LNCaP clone FGC (cell line): ENCODE results near the gene RARB.

Experiments
- DNase-seq: peaks from one replicate; pipeline ENCODE4 v3.0.0-alpha.2; 2011; ENCODE audit warnings: low read depth
- H3K4me3 ChIP-seq: 2 replicates; pipeline ENCODE4 v1.5.1; 2011; ENCODE audit warnings: mild to moderate bottlenecking, low read depth, low read length, control low read depth
- TF ChIP-seq, protein P1 (sequence below): IDR thresholded peaks from 2 replicates; pipeline ENCODE4 v1.5.1; 2012; ENCODE audit warnings: mild to moderate bottlenecking; ENCODE audit not compliant: control insufficient read depth, insufficient read depth; ENCODE audit errors: extremely low read depth

Gene RARB

GRCh38 chr3:25556447-25556846, 128.4 kb downstream of the RARB start:
- TF ChIP-seq, protein P1, sequence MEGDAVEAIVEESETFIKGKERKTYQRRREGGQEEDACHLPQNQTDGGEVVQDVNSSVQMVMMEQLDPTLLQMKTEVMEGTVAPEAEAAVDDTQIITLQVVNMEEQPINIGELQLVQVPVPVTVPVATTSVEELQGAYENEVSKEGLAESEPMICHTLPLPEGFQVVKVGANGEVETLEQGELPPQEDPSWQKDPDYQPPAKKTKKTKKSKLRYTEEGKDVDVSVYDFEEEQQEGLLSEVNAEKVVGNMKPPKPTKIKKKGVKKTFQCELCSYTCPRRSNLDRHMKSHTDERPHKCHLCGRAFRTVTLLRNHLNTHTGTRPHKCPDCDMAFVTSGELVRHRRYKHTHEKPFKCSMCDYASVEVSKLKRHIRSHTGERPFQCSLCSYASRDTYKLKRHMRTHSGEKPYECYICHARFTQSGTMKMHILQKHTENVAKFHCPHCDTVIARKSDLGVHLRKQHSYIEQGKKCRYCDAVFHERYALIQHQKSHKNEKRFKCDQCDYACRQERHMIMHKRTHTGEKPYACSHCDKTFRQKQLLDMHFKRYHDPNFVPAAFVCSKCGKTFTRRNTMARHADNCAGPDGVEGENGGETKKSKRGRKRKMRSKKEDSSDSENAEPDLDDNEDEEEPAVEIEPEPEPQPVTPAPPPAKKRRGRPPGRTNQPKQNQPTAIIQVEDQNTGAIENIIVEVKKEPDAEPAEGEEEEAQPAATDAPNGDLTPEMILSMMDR: no peak
- no peak overlapping the region for H3K4me3 ChIP-seq
- DNase-seq: no peak

DNA sequence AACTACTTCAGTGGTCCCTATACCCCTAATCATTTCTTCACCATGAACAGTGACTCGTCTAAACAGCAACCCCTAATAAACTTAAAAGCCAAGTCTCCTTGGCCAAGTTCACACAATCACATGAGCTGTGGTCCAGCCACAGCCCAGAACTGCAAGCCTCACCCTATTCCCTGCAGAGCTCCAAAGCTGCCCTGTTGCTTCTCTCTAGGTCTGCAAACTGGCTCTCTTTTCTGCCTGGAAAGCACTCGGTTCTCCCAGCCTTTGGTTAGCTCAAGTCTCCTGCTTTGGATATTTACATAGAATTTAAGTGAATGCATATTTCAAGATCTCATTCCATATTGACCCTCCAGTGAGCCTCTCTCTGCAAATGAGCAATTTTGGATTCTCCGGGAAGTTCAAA, 129.6 kb downstream of the RARB start:
- H3K4me3 ChIP-seq: no peak overlapping the region
- DNase-seq: no peak
- TF ChIP-seq, protein P1: no peak

DNA sequence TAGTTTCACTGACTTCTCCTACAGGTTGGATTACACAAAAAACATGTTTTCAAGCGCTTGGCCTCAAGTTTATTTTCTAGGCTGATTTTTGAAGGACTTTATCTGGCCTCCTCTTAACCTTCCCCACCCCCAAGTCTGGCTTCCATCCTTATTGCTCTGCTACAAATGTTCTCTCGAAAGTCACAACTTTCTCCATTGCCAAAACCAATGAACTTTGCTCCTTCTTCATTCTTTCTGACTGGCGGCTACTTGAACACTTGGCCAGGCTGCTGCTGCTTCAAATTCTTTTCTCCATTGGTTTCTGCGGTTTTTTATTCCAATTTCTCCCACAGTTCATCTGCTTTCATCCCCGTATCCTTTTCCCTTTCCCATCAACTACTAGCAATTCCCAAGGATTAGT, 130.1 kb downstream of the RARB start:
- DNase-seq: no peak
- H3K4me3 ChIP-seq: no peak overlapping the region
- TF ChIP-seq, protein P1: no peak

DNA sequence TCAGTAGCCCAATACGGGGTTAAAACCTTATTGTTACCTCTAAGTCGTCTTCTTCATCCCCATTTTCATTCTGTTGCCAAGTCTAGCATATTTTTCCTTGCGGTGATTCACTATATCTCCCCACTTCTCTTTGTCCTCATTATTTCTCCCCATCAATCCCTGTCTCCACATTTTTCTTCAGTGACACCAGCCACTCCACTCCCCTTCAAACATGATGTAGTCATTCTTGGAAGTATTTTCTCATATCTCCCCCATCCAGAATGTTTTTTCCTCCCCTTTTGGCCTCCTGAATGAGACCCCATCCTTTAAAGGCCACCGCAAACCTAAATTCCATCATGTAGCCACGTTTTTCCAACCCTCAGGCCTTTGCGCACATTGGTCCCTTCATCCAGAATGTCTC, 130.7 kb downstream of the RARB start:
- no peak overlapping the region for H3K4me3 ChIP-seq
- TF ChIP-seq, protein P1: no peak
- no peak for DNase-seq

DNA sequence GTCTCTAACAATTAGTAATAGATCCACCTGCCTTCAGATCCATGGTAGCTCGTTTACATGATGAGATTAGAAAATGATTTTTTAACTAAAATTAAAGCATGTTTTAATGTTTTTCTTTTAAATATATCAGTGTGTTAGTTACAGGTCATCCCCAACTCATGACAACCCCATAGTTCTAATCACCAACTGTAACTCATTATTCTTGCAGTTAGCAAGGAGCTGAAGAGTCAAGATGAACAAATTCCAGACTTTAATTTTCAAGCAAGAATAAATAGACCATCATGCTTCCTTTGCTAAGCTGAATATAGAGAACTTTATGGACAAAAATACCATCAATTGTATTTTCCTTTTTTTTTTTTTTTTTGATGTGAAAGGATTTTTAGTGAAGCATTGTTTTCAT, 135.5 kb downstream of the RARB start:
- DNase-seq: no peak
- TF ChIP-seq, protein P1: no peak
- no peak overlapping the region for H3K4me3 ChIP-seq

DNA sequence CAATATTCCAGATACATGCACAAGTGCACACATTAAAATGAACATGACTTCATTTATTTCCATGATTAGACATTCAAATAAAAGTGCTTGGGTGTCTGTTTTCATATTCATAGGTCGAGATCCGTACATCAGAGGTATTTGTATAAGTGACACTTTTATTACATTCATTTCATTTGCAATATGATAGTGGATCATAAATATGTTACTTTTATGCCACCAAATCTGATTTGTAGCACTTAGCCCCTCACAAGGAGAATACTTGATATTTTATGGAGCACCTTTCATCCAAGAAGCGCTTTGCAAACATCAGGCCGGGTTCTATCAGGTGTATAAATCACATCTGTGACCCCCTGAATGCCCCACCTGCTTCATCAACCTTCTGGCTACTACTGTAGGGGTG, 136.0 kb downstream of the RARB start:
- TF ChIP-seq, protein P1: no peak
- DNase-seq: no peak
- no peak overlapping the region for H3K4me3 ChIP-seq

DNA sequence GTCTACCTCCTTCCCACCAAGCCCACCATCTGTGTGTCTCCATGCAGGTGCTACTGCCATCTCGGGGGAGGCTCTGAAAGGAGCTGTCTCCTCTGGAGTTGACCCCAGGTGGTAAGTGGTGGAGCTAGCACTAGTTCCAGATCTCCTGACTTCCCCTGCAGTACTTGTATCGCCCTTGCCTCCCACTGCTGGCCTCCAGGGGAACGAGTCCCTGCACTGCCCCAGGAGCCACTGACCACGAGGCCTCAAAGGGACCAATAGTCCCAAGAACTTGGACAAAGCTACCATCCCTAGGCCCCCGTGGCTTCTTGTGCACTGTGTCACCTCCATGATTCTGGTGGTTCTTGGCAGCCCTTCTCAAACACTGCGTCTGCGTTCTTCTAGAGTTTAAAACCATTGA, 137.7 kb downstream of the RARB start:
- DNase-seq: no peak
- no peak overlapping the region for H3K4me3 ChIP-seq
- TF ChIP-seq, protein P1: no peak
